NT2/D1 (cell line): ENCODE data around the gene CTCF.

Source experiments
- DNase-seq: peaks from one replicate; pipeline ENCODE4 v3.0.0-alpha.2; 2011; ENCODE audit warnings: low read depth, low spot score
- H3K27me3 ChIP-seq: 2 replicates; pipeline ENCODE4 v1.6.0; 2011; ENCODE audit warnings: mild to moderate bottlenecking; ENCODE audit not compliant: insufficient read length, insufficient read depth
- H3K36me3 ChIP-seq: 2 replicates; pipeline ENCODE4 v1.6.1; 2011; ENCODE audit warnings: mild to moderate bottlenecking, low read length, mixed read lengths; ENCODE audit not compliant: insufficient read depth, insufficient read length
- H3K4me1 ChIP-seq: 2 replicates; pipeline ENCODE4 v1.5.1; 2011; ENCODE audit not compliant: insufficient read depth, insufficient read length
- H3K4me3 ChIP-seq: 2 replicates; pipeline ENCODE4 v1.5.1; 2011; ENCODE audit warnings: low read depth; ENCODE audit not compliant: insufficient read length
- H3K9ac ChIP-seq: 2 replicates; pipeline ENCODE4 v1.6.0; 2011; ENCODE audit warnings: low read depth; ENCODE audit not compliant: insufficient read length
- H3K9me3 ChIP-seq: 2 replicates; pipeline ENCODE4 v1.5.1; 2011; ENCODE audit warnings: mild to moderate bottlenecking, low read length; ENCODE audit not compliant: insufficient read depth
- SUZ12 ChIP-seq: IDR thresholded peaks from 2 replicates; pipeline ENCODE4 v1.6.1; 2011; ENCODE audit not compliant: insufficient read length, insufficient read depth; ENCODE audit errors: extremely low read depth
- YY1 ChIP-seq: IDR thresholded peaks from 2 replicates; pipeline ENCODE4 v1.6.1; 2011; ENCODE audit not compliant: insufficient read length, insufficient read depth
- ZNF274 ChIP-seq: IDR thresholded peaks from 2 replicates; pipeline ENCODE4 v1.6.1; 2011; ENCODE audit warnings: mild to moderate bottlenecking, low read depth, low read length

CTCF gene

GRCh38 chr16:67606632-67607031 lies 44.3 kb downstream of the CTCF start:
- Histone ChIP-seq H3K4me3 (no peak overlapping the region), H3K4me1 (no peaks in the 10 kb centered on the region), H3K9me3 (no peaks in the 10 kb centered on the region), H3K27me3 (no peaks in the 10 kb centered on the region), H3K36me3 (peaks cover 21% of the 10 kb centered on the region), H3K9ac (no peak overlapping the region)
- DNase-seq, result no peak
- TF ChIP-seq ZNF274 (no peak), YY1 (no peak), SUZ12 (no peak)

GRCh38 chr16:67608364-67608763 lies 46.0 kb downstream of the CTCF start:
- Histone ChIP-seq H3K9me3 (no peaks in the 10 kb centered on the region), H3K4me1 (no peaks in the 10 kb centered on the region), H3K36me3 (peaks cover 36% of the 10 kb centered on the region), H3K27me3 (no peaks in the 10 kb centered on the region), H3K9ac (no peak overlapping the region), H3K4me3 (no peak overlapping the region)
- TF ChIP-seq SUZ12, result no peak
- TF ChIP-seq ZNF274, result no peak
- TF ChIP-seq YY1, result no peak
- DNase-seq, result no peak

DNA sequence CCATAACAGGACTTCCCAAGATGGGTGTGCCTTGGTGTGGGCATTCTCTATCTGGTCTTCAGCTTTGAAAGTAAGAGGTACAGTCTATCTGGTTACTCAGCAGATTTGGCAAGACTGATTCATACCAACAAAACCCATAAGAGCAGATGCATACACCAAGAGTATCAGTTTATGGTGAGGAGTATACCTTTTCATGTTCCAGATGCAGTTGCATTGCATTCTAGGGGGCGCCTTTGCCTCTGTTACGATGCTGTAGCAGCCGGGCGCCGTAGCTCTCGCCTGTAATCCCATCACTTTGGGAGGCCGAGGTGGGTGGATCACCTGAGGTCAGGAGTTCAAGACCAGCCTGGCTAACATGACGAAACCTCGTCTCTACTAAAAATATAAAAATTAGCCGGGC lies 51.5 kb downstream of the CTCF start:
- peaks cover 77% of the 10 kb centered on the region for H3K36me3 ChIP-seq

DNA sequence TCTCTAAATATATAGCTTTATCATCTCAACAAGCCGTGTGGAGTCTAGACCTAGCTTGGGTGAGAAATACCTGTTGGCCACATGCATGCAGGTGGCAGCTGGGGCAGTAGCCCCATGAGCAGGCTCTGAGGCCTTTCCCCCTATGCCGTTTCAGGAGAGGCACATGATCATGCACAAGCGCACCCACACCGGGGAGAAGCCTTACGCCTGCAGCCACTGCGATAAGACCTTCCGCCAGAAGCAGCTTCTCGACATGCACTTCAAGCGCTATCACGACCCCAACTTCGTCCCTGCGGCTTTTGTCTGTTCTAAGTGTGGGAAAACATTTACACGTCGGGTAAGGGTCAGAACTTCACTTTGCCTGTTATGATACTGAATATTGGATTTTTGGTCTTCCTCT lies 65.9 kb downstream of the CTCF start:
- Histone ChIP-seq H3K36me3 (peaks cover 71% of the 10 kb centered on the region), H3K4me1 (no peaks in the 10 kb centered on the region), H3K4me3 (no peak overlapping the region), H3K9ac (no peak overlapping the region), H3K9me3 (no peaks in the 10 kb centered on the region), H3K27me3 (no peaks in the 10 kb centered on the region)
- TF ChIP-seq ZNF274, result no peak
- TF ChIP-seq YY1, result no peak
- no peak for TF ChIP-seq SUZ12
- DNase-seq, result no peak

More for the DNA sequence above, 51.5 kb downstream of the CTCF start:
- TF ChIP-seq ZNF274, result no peak
- no peak for TF ChIP-seq SUZ12
- no peak for TF ChIP-seq YY1
- H3K27me3 ChIP-seq, result no peaks in the 10 kb centered on the region
- no peaks in the 10 kb centered on the region for H3K4me1 ChIP-seq
- no peaks in the 10 kb centered on the region for H3K9me3 ChIP-seq
- DNase-seq, result no peak
- H3K9ac ChIP-seq, result no peak overlapping the region
- H3K4me3 ChIP-seq, result no peak overlapping the region

DNA sequence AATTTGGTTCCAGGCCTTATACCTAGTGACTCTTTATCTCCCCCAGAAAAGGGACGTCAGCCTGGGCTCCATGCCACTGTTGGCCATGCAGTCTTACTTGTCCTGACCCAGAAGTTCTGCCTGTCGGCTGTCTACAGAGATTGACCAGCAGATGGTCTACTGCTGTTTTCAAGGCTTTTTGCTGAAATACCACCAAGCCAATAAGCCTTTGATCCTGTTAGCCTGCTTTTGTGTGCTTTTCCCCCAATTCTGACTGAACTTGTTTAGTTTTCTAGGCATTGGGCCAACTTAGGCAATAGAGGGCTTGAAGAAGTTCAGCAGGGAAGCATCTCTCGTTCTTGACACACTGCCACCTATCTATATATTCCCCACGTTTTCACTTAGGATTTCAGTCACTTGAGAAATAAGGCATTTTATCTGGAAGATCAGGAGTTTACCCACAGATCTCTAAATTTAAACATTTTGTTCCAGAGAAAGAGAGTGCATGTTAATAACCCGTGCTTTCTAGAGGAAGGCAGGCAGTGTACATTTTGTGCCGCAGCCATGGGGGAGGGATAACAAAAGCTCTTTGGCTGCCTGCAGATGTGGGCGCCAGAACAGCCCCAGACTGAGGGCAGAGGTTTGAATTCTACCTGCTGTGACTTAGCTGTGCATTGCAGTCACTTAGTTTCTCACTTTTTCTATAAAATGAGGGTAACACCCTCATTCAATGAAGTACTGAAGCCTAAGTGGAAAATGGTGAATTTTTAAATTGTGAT lies 70.3 kb downstream of the CTCF start:
- H3K27me3 ChIP-seq, result no peaks in the 10 kb centered on the region
- no peak for DNase-seq
- H3K9ac ChIP-seq, result no peak overlapping the region
- no peaks in the 10 kb centered on the region for H3K9me3 ChIP-seq
- H3K4me3 ChIP-seq, result no peak overlapping the region
- peaks cover 69% of the 10 kb centered on the region for H3K36me3 ChIP-seq
- TF ChIP-seq ZNF274, result no peak
- TF ChIP-seq SUZ12, result no peak
- TF ChIP-seq YY1, result no peak
- no peaks in the 10 kb centered on the region for H3K4me1 ChIP-seq

- Histone ChIP-seq H3K9me3 (no peaks in the 10 kb centered on the region), H3K36me3 (peaks cover 65% of the 10 kb centered on the region), H3K27me3 (no peaks in the 10 kb centered on the region), H3K4me3 (no peak overlapping the region), H3K4me1 (no peaks in the 10 kb centered on the region), H3K9ac (no peak overlapping the region)
- no peak for TF ChIP-seq ZNF274
- no peak for DNase-seq
Observed at GRCh38 chr16:67636713-67637112, 74.4 kb downstream of the CTCF start.

GRCh38 chr16:67637625-67638024 lies 75.3 kb downstream of the CTCF start:
- no peaks in the 10 kb centered on the region for H3K4me1 ChIP-seq

More at GRCh38 chr16:67637625-67638024, 75.3 kb downstream of the CTCF start:
- H3K9ac ChIP-seq, result no peak overlapping the region
- no peaks in the 10 kb centered on the region for H3K9me3 ChIP-seq
- H3K4me3 ChIP-seq, result no peak overlapping the region
- H3K36me3 ChIP-seq, result peaks cover 55% of the 10 kb centered on the region
- TF ChIP-seq ZNF274, result no peak
- TF ChIP-seq YY1, result no peak
- no peak for TF ChIP-seq SUZ12
- H3K27me3 ChIP-seq, result no peaks in the 10 kb centered on the region
- DNase-seq, result no peak
